ENCODE measurements around the gene MAPRE2.

- TF ChIP-seq CEBPB (IDR thresholded peaks at IDR 0.05) (no peak), MAX (IDR thresholded peaks at IDR 0.05) (no peak), EP300 (IDR thresholded peaks at IDR 0.05; ENCODE audit: borderline replicate concordance) (no peak)
These were observed 13.9 kb downstream of the MAPRE2 start for GRCh38 chr18:35055105-35055504.
